Activated naive CD8-positive, alpha-beta T cell treated with anti-CD3 and anti-CD28 coated beads, Interleukin-2, amount 50 U/mL, for 24 hours (primary cell): ENCODE results near the gene LDLRAD4.
"Not testable (repeated sequence)": the region's sequence is repeated elsewhere in the genome, so short reads cannot be mapped to it uniquely, and the experiment has no call there.

Experiments used
- ATAC-seq: fragments of 150-1000 bp; cut with Tn5 transposase; one replicate; pipeline ENCODE4 v1.10.0; 2021
- DNase-seq: peaks from one replicate; pipeline ENCODE4 v3.0.0; 2021
- H3K27ac Mint-ChIP-seq: one replicate; pipeline ENCODE4 v1.8.0; 2021; ENCODE audit warnings: mild to moderate bottlenecking, mixed read lengths
- H3K27me3 Mint-ChIP-seq: one replicate; pipeline ENCODE4 v1.8.0; 2021; ENCODE audit warnings: mixed read lengths
- H3K36me3 Mint-ChIP-seq: one replicate; pipeline ENCODE4 v1.8.0; 2021; ENCODE audit warnings: low read depth, mixed read lengths
- H3K4me1 Mint-ChIP-seq: one replicate; pipeline ENCODE4 v1.8.0; 2021; ENCODE audit warnings: mixed read lengths
- H3K4me3 Mint-ChIP-seq: one replicate; pipeline ENCODE4 v1.8.0; 2021; ENCODE audit warnings: mild to moderate bottlenecking, moderate library complexity, mixed read lengths
- H3K9me3 Mint-ChIP-seq: one replicate; pipeline ENCODE4 v1.8.0; 2021; ENCODE audit warnings: mixed read lengths

The LDLRAD4 gene

GRCh38 chr18:13672657-13673056, 454.1 kb downstream of the LDLRAD4 start:
- H3K36me3 Mint-ChIP-seq = peaks cover 27% of the 10 kb centered on the region
- no peak overlapping the region for H3K27ac Mint-ChIP-seq
- ATAC-seq = no peak
- no peaks in the 10 kb centered on the region for H3K4me1 Mint-ChIP-seq
- no peak overlapping the region for H3K4me3 Mint-ChIP-seq
- DNase-seq = no peak
- H3K9me3 Mint-ChIP-seq = no peaks in the 10 kb centered on the region
- H3K27me3 Mint-ChIP-seq = no peaks in the 10 kb centered on the region

- H3K4me1 Mint-ChIP-seq = peaks cover 14% of the 10 kb centered on the region
- no peaks in the 10 kb centered on the region for H3K9me3 Mint-ChIP-seq
- no peaks in the 10 kb centered on the region for H3K27me3 Mint-ChIP-seq
- ATAC-seq (no peak), DNase-seq (no peak)
- H3K36me3 Mint-ChIP-seq = peaks cover 4% of the 10 kb centered on the region
- H3K4me3 Mint-ChIP-seq = no peak overlapping the region
- H3K27ac Mint-ChIP-seq = no peak overlapping the region
Measured at GRCh38 chr18:13676471-13676870, 457.9 kb downstream of the LDLRAD4 start.

GRCh38 chr18:13677350-13677749, 458.8 kb downstream of the LDLRAD4 start:
- not testable (repeated sequence) for H3K36me3 Mint-ChIP-seq, ATAC-seq, H3K27ac Mint-ChIP-seq, H3K9me3 Mint-ChIP-seq, H3K4me3 Mint-ChIP-seq, DNase-seq, H3K27me3 Mint-ChIP-seq
- H3K4me1 Mint-ChIP-seq = peaks cover 14% of the 10 kb centered on the region

- Mint-ChIP-seq H3K36me3 (peaks cover 5% of the 10 kb centered on the region), H3K27ac (no peak overlapping the region), H3K9me3 (no peaks in the 10 kb centered on the region), H3K4me1 (peaks cover 14% of the 10 kb centered on the region), H3K27me3 (no peaks in the 10 kb centered on the region), H3K4me3 (no peak overlapping the region)
- no peak for DNase-seq
- ATAC-seq = no peak
Measured at GRCh38 chr18:13680612-13681011, 462.1 kb downstream of the LDLRAD4 start.

- H3K27ac Mint-ChIP-seq = no peak overlapping the region
- H3K4me1 Mint-ChIP-seq = peaks cover 14% of the 10 kb centered on the region
- no peaks in the 10 kb centered on the region for H3K27me3 Mint-ChIP-seq
- no peak for ATAC-seq
- no peaks in the 10 kb centered on the region for H3K9me3 Mint-ChIP-seq
- no peak for DNase-seq
- no peak overlapping the region for H3K4me3 Mint-ChIP-seq
- peaks cover 5% of the 10 kb centered on the region for H3K36me3 Mint-ChIP-seq
Measured at GRCh38 chr18:13681701-13682100, 463.1 kb downstream of the LDLRAD4 start.

DNA sequence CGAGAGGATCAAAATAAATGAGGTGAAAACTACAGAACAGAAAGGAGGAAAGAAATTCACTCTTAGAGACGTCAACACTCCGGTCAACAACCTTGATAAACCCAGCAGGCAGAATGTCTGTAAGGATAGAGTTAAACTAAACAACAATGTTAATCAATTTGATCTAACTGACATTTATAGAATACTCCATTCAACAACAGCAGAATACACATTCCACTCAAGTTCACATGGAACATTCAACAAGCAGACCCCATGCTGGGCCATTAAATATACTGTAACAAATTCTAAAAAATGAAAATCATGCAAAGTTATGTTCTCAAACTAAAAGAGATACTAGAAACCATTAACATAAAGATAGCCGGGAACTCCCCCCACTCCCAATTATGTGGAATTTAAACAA, 466.0 kb downstream of the LDLRAD4 start:
- Mint-ChIP-seq H3K4me3 (no peak overlapping the region), H3K27me3 (no peaks in the 10 kb centered on the region), H3K36me3 (peaks cover 13% of the 10 kb centered on the region), H3K27ac (no peak overlapping the region), H3K4me1 (peaks cover 2% of the 10 kb centered on the region), H3K9me3 (no peaks in the 10 kb centered on the region)
- ATAC-seq = no peak
- no peak for DNase-seq

DNA sequence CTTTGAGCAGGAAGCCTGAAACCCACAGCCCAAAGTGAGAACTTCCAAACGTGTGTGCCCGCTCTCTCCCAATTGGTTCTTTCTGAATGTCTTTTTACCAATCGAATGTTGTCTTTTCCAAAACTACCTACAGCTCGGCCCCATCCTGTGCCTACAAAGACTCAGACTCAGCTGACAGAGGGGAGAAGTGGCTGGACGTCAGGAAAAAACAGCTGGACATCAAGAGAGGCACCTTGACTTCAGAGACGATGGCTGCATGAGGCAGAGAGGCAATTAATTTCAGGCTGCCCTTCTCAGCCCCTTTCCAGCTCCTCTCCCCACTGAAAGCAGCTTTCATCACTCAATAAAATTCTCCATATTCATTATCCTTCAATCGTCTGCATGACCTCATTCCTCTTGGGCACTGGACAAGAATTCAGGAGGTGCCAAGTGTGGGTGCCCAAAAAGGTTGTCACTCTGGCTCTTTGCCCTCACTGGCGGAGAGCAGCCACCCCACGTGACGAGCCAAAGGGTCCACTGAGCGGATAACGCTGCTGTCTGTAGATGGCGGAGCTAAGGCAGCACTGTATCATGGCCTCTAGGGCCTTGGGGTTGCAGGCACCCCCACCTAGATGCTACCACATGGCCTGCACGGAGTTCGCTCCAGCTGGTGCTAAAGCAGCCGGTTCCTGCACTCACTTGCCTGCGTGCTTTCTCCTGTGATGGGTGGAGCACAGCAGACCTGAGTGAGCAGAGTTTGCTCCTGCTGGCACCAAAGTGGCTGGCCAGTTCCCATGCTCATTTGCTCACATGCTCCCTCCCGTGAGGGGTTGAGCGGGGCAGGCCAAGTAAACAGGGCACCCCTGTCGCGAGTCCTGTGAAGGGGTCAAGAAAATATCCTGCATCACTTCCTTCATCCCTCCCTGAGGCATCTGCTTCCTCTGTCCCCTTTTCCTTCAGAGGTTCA, 469.9 kb downstream of the LDLRAD4 start:
- Mint-ChIP-seq H3K27ac (no peak overlapping the region), H3K4me1 (peaks cover 2% of the 10 kb centered on the region)

GRCh38 chr18:13690060-13690459, 471.5 kb downstream of the LDLRAD4 start:
- DNase-seq, H3K4me1 Mint-ChIP-seq, H3K27ac Mint-ChIP-seq, H3K27me3 Mint-ChIP-seq, H3K4me3 Mint-ChIP-seq, ATAC-seq: not testable (repeated sequence)
- Mint-ChIP-seq H3K36me3 (peaks cover 19% of the 10 kb centered on the region), H3K9me3 (peaks cover 17% of the 10 kb centered on the region)

More for the DNA sequence above, 469.9 kb downstream of the LDLRAD4 start:
- H3K27me3 Mint-ChIP-seq = no peaks in the 10 kb centered on the region
- peaks cover 13% of the 10 kb centered on the region for H3K36me3 Mint-ChIP-seq
- no peak overlapping the region for H3K4me3 Mint-ChIP-seq
- no peak for DNase-seq
- no peak for ATAC-seq
- peaks cover 12% of the 10 kb centered on the region for H3K9me3 Mint-ChIP-seq

- H3K9me3 Mint-ChIP-seq = peaks cover 25% of the 10 kb centered on the region
- not testable (repeated sequence) for DNase-seq, H3K27me3 Mint-ChIP-seq, ATAC-seq, H3K4me1 Mint-ChIP-seq, H3K4me3 Mint-ChIP-seq, H3K27ac Mint-ChIP-seq
- peaks cover 37% of the 10 kb centered on the region for H3K36me3 Mint-ChIP-seq
Measured at GRCh38 chr18:13695337-13695736, 476.8 kb downstream of the LDLRAD4 start.

GRCh38 chr18:13696961-13697360, 478.4 kb downstream of the LDLRAD4 start:
- DNase-seq = no peak
- ATAC-seq = no peak
- peaks cover 33% of the 10 kb centered on the region for H3K9me3 Mint-ChIP-seq
- peaks cover 53% of the 10 kb centered on the region for H3K36me3 Mint-ChIP-seq
- H3K4me3 Mint-ChIP-seq = no peak overlapping the region
- no peaks in the 10 kb centered on the region for H3K27me3 Mint-ChIP-seq
- no peak overlapping the region for H3K27ac Mint-ChIP-seq
- peaks cover 7% of the 10 kb centered on the region for H3K4me1 Mint-ChIP-seq

- no peak for ATAC-seq
- H3K36me3 Mint-ChIP-seq = peaks cover 70% of the 10 kb centered on the region
- H3K27ac Mint-ChIP-seq = no peak overlapping the region
- DNase-seq = no peak
- H3K4me1 Mint-ChIP-seq = peaks cover 2% of the 10 kb centered on the region
- H3K27me3 Mint-ChIP-seq = no peaks in the 10 kb centered on the region
- H3K9me3 Mint-ChIP-seq = peaks cover 36% of the 10 kb centered on the region
- no peak overlapping the region for H3K4me3 Mint-ChIP-seq
Measured at GRCh38 chr18:13700153-13700552, 481.6 kb downstream of the LDLRAD4 start.
